Heart right ventricle (tissue), 16 donors: ENCODE data around the gene MRFAP1. TPM values are rescaled to one million over a fixed set of nuclear protein-coding genes. Genes with fewer than 3 reads are reported as not detected.
A peak's percentile ranks its signal among the peaks of the same experiment; 100 is the strongest.

Source experiments
- ATAC-seq, 8 donors: fragments of 200-7000 bp; cut with Tn5 transposase; one replicate each; pipeline ENCODE4 v1.9.1; 2020; ENCODE audit warnings: mild to moderate bottlenecking in 8 of 8, moderate library complexity in 8 of 8, moderate number of reproducible peaks in 1 of 8
- DNase-seq, 2 donors: peaks; one replicate each; pipeline ENCODE4 v3.0.0-alpha.2; 2020
- H3K27ac ChIP-seq, 10 donors: fragments of 200-600 bp; sonication (generic) in 2 of 10; one replicate each; pipeline versions ENCODE4 v1.5.0 to v1.8.0; 2020 to 2022; ENCODE audit warnings: mild to moderate bottlenecking in 3 of 10
- H3K27me3 ChIP-seq, 7 donors: fragments of 200-600 bp; one replicate each; pipeline ENCODE4 v1.8.0; 2021 to 2022; ENCODE audit warnings: mild to moderate bottlenecking in 2 of 7
- H3K36me3 ChIP-seq, 9 donors: fragments of 200-600 bp; sonication (generic) in 1 of 9; one replicate each; pipeline versions ENCODE4 v1.5.0 to v1.8.0; 2020 to 2022; ENCODE audit warnings: mild to moderate bottlenecking in 2 of 9
- H3K4me1 ChIP-seq, 9 donors: fragments of 200-600 bp; sonication (generic) in 1 of 9; one replicate each; pipeline versions ENCODE4 v1.5.0 to v1.8.0; 2020 to 2022; ENCODE audit warnings: mild to moderate bottlenecking in 4 of 9
- H3K4me3 ChIP-seq, 10 donors: fragments of 200-600 bp; sonication (generic) in 2 of 10; one replicate each; pipeline versions ENCODE4 v1.5.0 to v1.8.0; 2020 to 2022; ENCODE audit warnings: mild to moderate bottlenecking in 7 of 10, moderate library complexity in 2 of 10
- H3K9me3 ChIP-seq, 11 donors: fragments of 200-600 bp in 10 of 11; sonication (generic) in 2 of 11; one replicate each; pipeline versions ENCODE4 v1.5.0 to v1.8.0; 2013 to 2022; ENCODE audit warnings: mild to moderate bottlenecking in 2 of 11, control low read depth in 1 of 11, moderate library complexity in 1 of 11
- WGBS, 2 donors: extraction: QIAGEN DNeasy Blood & Tissue Kit; methylation state at CpG; one replicate each; pipeline ENCODE4 v1.1.7; 2013; ENCODE audit warnings: inconsistent platforms in 1 of 2; 5-methylcytosine and 5-hydroxymethylcytosine counted together
- intact Hi-C, 10 donors: fragments of 100-400 bp; cut with DNase I; formaldehyde crosslinking; loops; one replicate each; pipeline versions ENCODE4 v1.11.1 to v1.14.2; 2022
- polyA plus RNA-seq, 2 donors: library from polyadenylated mRNA; stranded (reverse); fragments of 200-250 nt; gene quantifications; one replicate each; pipeline ENCODE4 v1.2.3, GENCODE V29; 2013
- total RNA-seq, 10 donors: library from RNA; stranded (reverse); fragmentation: NEBNext Ultra II Directional in 3 of 10; extraction: Animal tissue kit (Norgen Biotek cat#: 25700) in 3 of 10; gene quantifications; one replicate each; pipeline versions ENCODE4 v1.2.1 to v1.2.4, GENCODE V29; 2021 to 2023
- TF ChIP-seq, protein P1 (sequence below), 9 donors: fragments of 200-600 bp; sonication (generic) in 2 of 9; IDR thresholded peaks; one replicate each; pipeline versions ENCODE4 v1.5.0 to v1.8.0; 2021 to 2022; ENCODE audit warnings: antibody characterized with exemption in 9 of 9, mild to moderate bottlenecking in 5 of 9, moderate library complexity in 1 of 9
- donor health status: Arrhythmogenic right ventricular cardiomyopathy.
- donor health status: ischemic (EF 13 %, LVEDD 7.1; RV severe dilation, severe dysfunction).
- donor health status: healthy with polysubstance abuse.
- donor health status: DM: no; HTN: yes; CAD: no.
- donor health status: DM: no; HTN: no; CAD: no.
- donor health status: ischemic (EF 25% LVEDD 6.9; RV normal size, moderate dysfunction).
- donor health status: ischemic (EF 25% LVEDD 5.7; RV mildly dilated, moderate dysfunction).
- donor health status: healthy.
- donor health status: DM: yes; HTN: yes; CAD: no.
- donor health status: Ischemic cardiomyopathy.
- donor health status: ischemic (EF 35%, LVEDD 5.7; RV mildly dilated, moderate dysfunction).
- donor health status: nonischemic (EF 11% LVEDD 7.7; RV severe dilation, severe dysfunction).
- donor health status: DM: yes; HTN: yes; CAD: no.
- donor health status: PGD.
- donor health status: ischemic (EF 29% LVEDD 5.4; RV normal size, mild dysfunction).
- donor health status: nonischemic (EF 23%, LVEDD 6.1; RV moderate dilation, normal function).

MRFAP1 gene
- total and polyA plus RNA-seq, 12 donors = 163 to 445 (median 248) TPM

DNA sequence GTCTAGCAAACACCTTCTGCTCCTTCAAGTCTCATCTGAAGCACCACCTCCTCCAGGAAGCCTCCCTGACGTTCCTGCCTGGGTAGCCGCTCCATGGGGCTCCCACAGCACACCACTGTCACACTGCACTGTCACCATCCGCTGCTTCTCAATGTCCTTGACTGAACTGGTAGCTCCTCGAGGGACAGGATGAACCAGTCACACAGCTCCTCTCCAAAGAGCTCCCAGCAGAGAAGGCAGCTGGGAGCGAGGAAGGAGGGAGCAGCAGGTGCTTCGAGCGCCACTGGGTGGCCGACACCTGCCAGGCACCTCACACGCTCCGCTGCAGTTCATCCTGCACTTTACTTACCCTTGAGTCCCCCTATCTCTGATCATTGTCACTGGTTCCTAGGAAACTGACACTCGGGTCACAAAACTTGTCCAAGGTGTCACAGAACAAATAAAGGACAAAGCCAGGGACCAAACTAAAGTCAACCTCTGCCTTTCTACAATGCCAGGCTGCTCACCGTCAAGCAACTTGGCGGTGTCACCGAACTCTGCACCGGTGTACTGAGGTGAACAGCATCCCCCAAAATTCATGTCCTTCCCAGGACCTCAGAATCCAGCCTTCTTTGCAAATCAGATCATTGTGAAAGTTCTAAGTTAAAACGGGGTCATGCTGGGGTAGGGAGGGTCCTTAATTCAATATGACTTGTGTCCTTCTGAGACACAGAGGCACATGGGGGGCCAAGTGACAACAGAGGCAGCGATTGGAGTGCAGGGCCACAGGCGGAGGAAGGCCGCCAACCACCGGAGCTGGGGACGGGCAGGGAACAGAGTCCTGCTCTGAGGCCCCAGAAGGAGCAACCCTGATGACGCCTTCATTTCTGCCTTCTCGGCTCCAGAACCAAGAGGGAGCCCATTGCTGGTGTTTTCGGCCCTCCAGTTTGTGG is 47.7 kb downstream of the MRFAP1 start:
- ATAC-seq = no peak
- intact Hi-C loops = no loop called here
- H3K4me3 ChIP-seq = peak overlapping the region in 1 of 10 donors; percentile 18

DNA sequence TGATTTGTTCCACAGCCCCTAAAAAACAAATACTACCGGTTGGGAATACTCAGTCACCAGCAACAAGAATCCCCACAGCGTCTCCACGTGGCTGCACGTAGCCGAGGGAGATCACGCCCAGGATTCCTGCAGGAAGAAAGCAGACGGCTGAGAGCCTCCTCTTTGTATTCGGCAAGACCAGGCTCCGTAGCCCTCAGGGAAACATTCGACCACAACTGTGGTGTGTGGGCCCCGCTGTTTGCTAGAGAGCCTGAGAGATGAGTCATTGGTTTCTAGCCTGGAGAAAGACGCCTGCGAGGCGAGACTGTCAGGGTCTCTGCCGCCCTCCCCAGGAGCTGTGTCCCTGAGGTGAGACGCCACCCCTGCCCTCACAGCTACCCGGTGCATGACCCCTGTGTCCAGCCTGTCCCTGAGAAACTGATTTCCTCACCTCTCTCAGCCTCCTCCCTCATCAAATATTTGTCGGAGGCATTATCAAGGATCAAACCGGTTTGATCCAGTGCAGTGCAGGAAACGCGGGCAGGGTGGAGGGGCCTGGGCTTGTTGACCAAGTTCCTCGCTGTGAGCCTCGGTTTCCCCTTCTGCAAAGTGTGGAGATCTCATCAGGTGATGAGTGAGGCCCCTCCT is 48.5 kb downstream of the MRFAP1 start:
- Histone ChIP-seq H3K4me1 (peaks cover 0 to 44% (median 0%) of the 10 kb centered on the region in 9 donors), H3K36me3 (no peaks in the 10 kb centered on the region), H3K4me3 (peak overlapping the region in 1 of 10 donors; percentile 35), H3K9me3 (no peaks in the 10 kb centered on the region), H3K27ac (peak overlapping the region in 3 of 10 donors; percentile 9 to 85 (median 15)), H3K27me3 (no peaks in the 10 kb centered on the region)
- TF ChIP-seq, protein P1, sequence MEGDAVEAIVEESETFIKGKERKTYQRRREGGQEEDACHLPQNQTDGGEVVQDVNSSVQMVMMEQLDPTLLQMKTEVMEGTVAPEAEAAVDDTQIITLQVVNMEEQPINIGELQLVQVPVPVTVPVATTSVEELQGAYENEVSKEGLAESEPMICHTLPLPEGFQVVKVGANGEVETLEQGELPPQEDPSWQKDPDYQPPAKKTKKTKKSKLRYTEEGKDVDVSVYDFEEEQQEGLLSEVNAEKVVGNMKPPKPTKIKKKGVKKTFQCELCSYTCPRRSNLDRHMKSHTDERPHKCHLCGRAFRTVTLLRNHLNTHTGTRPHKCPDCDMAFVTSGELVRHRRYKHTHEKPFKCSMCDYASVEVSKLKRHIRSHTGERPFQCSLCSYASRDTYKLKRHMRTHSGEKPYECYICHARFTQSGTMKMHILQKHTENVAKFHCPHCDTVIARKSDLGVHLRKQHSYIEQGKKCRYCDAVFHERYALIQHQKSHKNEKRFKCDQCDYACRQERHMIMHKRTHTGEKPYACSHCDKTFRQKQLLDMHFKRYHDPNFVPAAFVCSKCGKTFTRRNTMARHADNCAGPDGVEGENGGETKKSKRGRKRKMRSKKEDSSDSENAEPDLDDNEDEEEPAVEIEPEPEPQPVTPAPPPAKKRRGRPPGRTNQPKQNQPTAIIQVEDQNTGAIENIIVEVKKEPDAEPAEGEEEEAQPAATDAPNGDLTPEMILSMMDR (IDR thresholded peaks at IDR 0.05) = no peak
- intact Hi-C loops = no loop called here
- DNase-seq (no peak), ATAC-seq (peak in 7 of 8 donors; percentile 7 to 66 (median 46))
- WGBS, 2 donors = 45 to 50% methylated on average over 23 of the region's 23 CpGs

More for the DNA sequence above, 47.7 kb downstream of the MRFAP1 start:
- peak overlapping the region in 3 of 10 donors; percentile 9 to 85 (median 15) for H3K27ac ChIP-seq
- DNase-seq = no peak
- no peaks in the 10 kb centered on the region for H3K27me3 ChIP-seq
- WGBS, 2 donors = 88 to 90% methylated on average over 24 of the region's 24 CpGs
- peaks cover 0 to 37% (median 0%) of the 10 kb centered on the region in 9 donors for H3K4me1 ChIP-seq
- H3K36me3 ChIP-seq = no peaks in the 10 kb centered on the region
- no peaks in the 10 kb centered on the region for H3K9me3 ChIP-seq
- TF ChIP-seq, protein P1 (IDR thresholded peaks at IDR 0.05) = no peak

DNA sequence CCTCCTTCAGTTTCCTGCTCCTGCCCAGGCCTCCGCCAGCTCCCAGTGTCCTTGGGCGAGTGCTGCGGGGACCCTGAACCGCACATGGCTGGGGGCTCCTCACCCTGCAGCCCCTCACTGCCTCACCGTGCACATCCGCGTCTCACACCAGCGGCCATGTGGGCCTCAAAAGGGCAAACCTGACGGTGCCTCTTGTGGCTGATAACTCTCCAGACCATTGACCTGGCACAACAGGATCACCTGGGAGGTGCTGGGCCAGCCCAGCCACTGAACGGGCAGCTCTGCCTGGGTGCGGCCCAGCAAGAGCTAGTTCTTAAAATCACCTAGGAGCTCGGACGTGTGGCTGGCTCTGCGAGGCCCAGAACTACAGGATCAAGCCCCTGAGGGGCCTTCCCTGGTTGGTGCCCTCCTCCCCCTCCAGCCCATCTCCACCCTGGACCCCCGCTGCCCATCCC is 49.0 kb downstream of the MRFAP1 start:
- TF ChIP-seq, protein P1 (IDR thresholded peaks at IDR 0.05) = no peak
- peak overlapping the region in 1 of 10 donors; percentile 35 for H3K4me3 ChIP-seq

More for the DNA sequence above, 49.0 kb downstream of the MRFAP1 start:
- peak overlapping the region in 1 of 10 donors; percentile 85 for H3K27ac ChIP-seq
- WGBS, 2 donors = 90 to 93% methylated on average over 15 of the region's 15 CpGs
- H3K36me3 ChIP-seq = no peaks in the 10 kb centered on the region
- peaks cover 0 to 50% (median 5%) of the 10 kb centered on the region in 9 donors for H3K4me1 ChIP-seq
- no peak for ATAC-seq
- intact Hi-C loops = no loop called here
- no peaks in the 10 kb centered on the region for H3K9me3 ChIP-seq
- no peak for DNase-seq
- H3K27me3 ChIP-seq = no peaks in the 10 kb centered on the region

Other genes with a start within 250 kb of the MRFAP1 start
- gene PPP2R2C, start 168.1 kb upstream of the MRFAP1 start, total RNA-seq = 10 to 100 TPM in 1 of 10 donors, 1 to 10 TPM in 9; 2.3 to 10.6 (median 5.3) TPM
- under 1 TPM; 0.14 to 0.66 TPM for gene PPP2R2C, start 168.1 kb upstream of the MRFAP1 start, polyA plus RNA-seq
- gene MAN2B2, start 65.5 kb upstream of the MRFAP1 start, total RNA-seq = 10 to 100 TPM; 14.6 to 27.1 (median 18.6) TPM
- gene MAN2B2, start 65.5 kb upstream of the MRFAP1 start, polyA plus RNA-seq = 10 to 100 TPM in 1 of 2 donors, 1 to 10 TPM in 1; 6.0 to 10.6 TPM
- gene S100P, start 53.2 kb downstream of the MRFAP1 start, total RNA-seq = 1 to 10 TPM in 5 of 10 donors, under 1 TPM in 1, not detected in 4; 0.41 to 8.2 (median 1.6) TPM
- gene S100P, start 53.2 kb downstream of the MRFAP1 start, polyA plus RNA-seq = under 1 TPM; 0.22 to 0.68 TPM
- gene MRFAP1L1, start 69.2 kb downstream of the MRFAP1 start, total RNA-seq = 10 to 100 TPM; 37.5 to 49.9 (median 42.1) TPM
- 10 to 100 TPM; 61.5 to 73.7 TPM for gene MRFAP1L1, start 69.2 kb downstream of the MRFAP1 start, polyA plus RNA-seq
- gene BLOC1S4, start 75.5 kb downstream of the MRFAP1 start, total RNA-seq = 10 to 100 TPM in 1 of 10 donors, 1 to 10 TPM in 9; 4.4 to 10.2 (median 7.0) TPM
- 1 to 10 TPM; 4.8 to 7.8 TPM for gene BLOC1S4, start 75.5 kb downstream of the MRFAP1 start, polyA plus RNA-seq
- 10 to 100 TPM; 63.4 to 89.6 (median 73.5) TPM for gene KIAA0232, start 142.0 kb downstream of the MRFAP1 start, total RNA-seq
- 10 to 100 TPM; 12.8 to 23.6 TPM for gene KIAA0232, start 142.0 kb downstream of the MRFAP1 start, polyA plus RNA-seq